Activated CD4-positive, alpha-beta T cell treated with anti-CD3 and anti-CD28 coated beads, Interleukin-2, Interleukin-4, amounts not matched to agents 100 ng/mL and 50 ng/mL, durations not matched to agents 16 hours and 8 hours (primary cell): ENCODE measurements around the gene HAND1.

Source experiments
- DNase-seq: peaks from one replicate; pipeline ENCODE4 v3.0.0-alpha.2; 2020; ENCODE audit warnings: low spot score

The HAND1 gene

GRCh38 chr5:154478752-154479159, 729 bp upstream of the HAND1 start:
- no peak for DNase-seq

GRCh38 chr5:154477382-154478223, 424 bp downstream of the HAND1 start:
- no peak for DNase-seq

GRCh38 chr5:154476354-154477205, 1.4 kb downstream of the HAND1 start:
- no peak for DNase-seq

GRCh38 chr5:154475591-154476353, 2.3 kb downstream of the HAND1 start:
- DNase-seq, result no peak

DNA sequence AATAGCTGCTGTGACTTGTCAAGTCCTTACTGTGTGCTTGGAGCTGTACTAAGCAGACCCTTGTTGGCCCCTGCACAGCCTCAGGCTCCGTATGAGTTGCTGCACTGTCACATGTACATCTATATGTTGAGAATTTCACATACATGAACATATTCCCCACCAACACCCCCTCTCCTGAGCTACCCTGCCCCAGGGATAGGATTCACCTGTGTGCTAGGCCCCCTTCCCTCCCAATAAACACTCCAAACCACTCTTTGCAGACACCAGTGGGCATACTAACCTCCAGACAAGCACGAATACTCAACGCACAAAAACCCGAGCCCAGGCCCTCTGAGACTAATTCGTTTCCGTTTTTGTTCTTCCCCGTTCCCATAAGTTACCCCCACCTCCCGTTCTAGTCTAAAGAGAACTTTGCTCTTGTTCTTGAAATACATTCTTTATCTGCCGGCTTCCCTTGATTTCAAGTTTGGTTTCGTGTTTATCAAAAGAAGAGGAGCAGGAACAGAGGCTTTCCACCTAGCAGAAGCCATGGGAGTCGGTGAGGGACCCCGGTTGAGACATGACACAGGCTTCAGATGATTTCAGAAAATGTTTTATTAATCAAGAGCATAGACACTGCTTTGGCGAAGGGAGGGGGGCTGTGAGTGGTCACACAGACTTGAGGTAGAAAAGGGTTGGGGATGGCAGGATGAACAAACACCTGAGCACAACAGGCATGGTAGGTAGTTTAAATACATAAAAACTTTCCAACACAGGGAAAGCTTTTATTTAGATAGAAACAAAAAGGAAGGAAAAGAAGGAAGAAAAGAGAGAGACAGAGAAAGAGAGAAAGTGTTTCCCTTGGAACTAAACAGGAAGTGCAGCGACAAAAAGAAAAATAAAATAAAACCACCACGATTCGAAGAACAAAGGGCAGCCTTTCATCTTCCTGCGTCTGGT, 3.4 kb downstream of the HAND1 start:
- DNase-seq, result no peak

DNA sequence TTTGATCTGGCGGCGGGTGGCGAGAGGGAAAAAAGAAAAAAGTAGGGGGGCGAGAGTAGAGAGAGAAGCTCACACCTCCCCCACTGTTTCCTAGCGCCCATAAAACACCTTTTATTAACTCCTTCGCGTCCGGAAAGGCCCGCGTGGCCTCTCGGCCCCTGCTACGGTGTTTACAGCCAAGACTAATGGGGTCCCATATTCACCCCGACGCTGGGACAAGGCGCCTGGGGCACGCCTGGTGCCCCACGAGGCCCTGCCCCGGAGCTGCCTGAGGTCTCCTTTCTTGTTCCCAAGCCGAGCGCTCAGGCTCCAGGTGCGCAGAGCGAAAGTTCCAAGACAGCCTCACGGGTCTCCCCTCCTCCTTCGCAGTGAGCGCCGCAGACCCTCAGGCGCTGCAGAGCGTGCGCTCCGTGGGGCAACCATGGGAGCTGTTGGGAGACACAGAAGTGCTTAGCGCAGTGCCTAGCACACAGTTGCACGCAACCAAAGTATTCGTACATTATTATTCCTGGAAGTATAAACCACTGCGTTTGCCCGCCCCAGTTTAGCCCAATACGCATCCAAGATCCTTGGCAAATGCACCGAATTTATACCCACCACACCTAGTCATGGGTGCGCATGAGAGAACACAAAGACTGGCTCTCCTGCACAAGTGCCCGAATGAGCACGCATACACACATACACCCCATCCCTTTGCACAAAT, 4.3 kb downstream of the HAND1 start:
- DNase-seq, result no peak

DNA sequence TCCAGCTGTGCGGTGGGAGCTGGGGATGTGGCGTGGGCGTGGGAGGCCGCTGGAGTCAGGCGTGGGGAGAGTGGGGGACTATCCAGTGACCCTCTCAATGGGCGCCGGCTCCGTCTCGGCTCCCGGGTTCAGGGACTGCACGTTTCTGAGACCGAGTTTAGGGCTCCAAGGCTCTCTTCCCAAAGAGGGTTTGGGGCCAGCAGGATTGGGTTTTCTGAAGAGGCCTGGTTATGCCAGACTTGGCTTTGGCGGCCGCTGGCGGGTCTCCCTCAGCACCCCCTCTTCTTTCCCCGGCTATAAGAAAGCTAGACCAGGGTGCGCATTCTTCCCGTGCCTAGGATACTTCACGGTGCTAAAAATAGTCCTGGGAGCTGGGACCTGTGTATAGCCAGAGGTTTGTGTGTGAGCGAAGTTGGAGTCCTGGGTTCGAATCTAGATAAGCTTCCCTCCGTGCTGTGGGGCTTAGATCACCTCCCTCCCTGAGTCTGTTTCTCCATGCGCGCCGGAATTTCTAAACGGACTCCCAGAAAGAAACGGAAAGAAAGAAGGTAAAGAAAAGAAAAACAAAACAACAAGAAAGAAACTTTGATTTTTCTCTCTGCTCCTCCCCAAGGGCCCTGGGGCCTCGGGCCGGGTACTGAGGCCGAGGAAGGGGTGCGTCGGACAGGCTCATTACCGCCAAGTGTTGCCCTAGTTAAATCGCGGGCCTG, 5.0 kb downstream of the HAND1 start:
- DNase-seq, result no peak

GRCh38 chr5:154470947-154471870, 6.8 kb downstream of the HAND1 start:
- no peak for DNase-seq

GRCh38 chr5:154470137-154470536, 7.9 kb downstream of the HAND1 start:
- DNase-seq, result no peak

DNA sequence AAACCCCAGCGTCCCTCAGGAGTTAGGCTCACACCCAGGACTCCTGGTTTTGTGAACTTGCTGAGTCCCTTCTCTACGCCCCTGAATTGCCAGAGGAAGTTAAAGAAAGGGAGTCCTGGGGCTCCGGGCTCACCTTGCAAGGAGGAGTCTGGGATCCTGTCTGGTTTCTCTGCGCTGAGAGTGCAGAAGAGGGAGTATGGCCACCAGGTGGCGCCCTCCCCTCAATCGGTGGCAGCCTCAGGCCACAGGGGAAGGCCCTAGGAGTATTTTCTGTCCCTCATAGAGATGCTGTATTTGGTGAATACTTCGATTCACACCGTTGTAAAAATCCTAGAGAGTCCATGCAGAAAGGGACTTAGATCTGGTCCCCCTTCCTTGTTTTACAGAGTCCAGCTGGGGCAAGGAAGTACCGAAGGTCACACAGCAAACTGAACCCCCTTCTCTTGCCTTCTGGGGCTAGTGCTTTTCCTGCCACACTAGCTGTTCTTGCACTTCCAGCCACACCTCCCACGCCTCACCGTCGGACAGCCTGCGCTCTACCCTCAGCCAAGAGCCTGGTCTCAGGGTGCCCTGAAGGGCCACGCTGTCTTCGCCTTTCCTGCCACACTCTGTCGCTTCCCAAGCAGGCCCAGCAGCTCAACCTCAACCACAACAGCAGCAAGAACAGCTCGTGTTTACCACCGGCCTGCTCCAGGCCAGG, 10.2 kb downstream of the HAND1 start:
- DNase-seq, result peak; percentile 75

GRCh38 chr5:154466671-154467070, 11.4 kb downstream of the HAND1 start:
- DNase-seq, result no peak

DNA sequence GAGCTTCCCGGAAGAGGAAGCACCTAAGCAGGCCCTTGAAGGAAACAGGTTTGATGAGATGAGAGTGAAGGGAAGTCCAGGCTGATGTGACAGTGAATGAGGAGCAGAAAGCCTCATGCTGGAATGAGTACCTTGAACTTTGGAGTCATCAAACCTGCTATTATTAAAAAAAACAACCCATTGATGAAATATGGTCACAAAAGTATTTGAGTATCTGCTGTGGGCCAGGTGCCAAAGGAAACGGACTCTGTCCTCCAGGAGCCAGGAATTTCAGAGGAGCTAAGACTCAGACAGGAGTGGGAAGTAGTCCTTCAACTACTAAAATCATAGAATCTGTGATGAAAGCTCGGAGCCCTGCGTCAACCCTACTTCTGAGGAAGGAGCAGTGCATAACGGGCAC, 11.9 kb downstream of the HAND1 start:
- DNase-seq, result no peak

DNA sequence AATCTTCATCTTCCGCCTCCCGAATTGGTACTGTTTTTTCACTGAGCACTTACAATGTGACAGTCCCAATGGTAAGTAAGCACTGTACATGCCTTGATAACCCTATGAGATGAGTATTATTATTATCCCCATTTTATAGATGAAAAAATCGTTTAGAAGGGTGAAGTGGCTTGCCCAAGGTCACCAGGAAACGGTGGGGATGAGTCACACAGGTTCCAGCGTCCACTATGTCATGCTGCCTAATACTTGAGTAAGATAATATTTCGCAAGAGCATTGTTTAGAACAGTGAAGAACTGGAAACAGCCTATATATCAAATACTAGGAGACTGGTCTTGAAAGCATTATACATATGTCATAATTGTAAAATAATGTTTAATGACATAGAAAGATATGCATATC, 12.9 kb downstream of the HAND1 start:
- no peak for DNase-seq

DNA sequence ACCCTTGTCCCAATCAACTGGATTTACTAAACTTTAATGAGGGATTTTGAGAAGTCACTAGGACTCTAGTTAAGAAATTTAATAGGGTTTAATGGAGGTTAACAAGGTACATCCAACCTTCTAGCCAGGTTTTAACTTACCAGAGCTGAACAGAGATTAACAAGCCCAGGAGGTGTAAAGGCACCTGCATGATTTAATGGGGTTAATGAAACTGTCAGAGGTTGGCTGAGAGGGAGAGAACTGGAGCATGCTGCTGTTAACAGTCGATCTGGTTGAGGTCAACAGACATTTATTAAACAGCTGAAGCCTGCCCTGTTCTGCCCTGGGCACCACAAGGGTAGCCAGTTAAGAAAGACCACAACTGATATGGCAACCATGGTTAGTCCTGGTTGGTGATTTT, 13.6 kb downstream of the HAND1 start:
- DNase-seq, result no peak

DNA sequence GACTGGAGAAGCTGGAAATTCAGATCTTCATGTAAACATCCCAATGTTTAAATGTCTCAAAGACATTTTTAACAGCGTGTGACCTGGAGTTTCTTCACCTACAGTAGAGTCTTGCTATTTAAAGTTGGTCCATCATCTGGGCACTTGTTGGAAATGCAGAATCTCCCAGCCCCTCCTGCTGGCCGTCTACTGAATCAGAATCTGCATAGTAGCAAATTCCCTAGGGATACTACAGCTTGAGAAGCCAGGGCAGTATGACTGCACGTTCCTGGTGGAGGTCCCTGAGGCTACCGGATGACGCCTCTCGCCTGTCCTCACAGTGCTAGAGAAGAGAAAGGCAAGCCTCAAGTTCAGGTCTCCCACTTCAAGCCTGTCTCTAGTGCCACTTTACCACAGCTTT, 16.5 kb downstream of the HAND1 start:
- no peak for DNase-seq

- DNase-seq, result no peak
Observed at GRCh38 chr5:154460172-154460571, 17.9 kb downstream of the HAND1 start.

- no peak for DNase-seq
Observed at GRCh38 chr5:154459015-154459414, 19.0 kb downstream of the HAND1 start.

DNA sequence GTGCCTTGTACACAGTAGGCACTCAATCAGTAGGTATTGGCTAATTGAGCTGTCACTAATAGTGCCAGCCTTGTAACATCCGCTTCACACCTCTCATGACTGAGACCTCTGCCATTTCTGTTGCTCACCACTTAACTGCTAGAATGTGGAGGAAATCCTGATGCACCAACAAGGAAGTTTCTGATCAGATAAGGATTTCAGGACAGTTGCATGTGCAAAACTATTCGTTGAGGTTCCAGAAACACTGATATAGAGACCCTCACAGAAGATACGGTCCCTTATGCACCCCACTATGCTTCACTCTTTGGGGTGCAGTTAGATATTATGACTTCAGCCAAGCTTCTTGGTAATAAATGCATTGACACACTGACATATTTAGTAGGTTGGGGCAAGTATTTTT, 21.5 kb downstream of the HAND1 start:
- DNase-seq, result no peak
